Caki2 (cell line): Measurements from ENCODE around the gene YY1AP1. TPM values are rescaled to one million over a fixed set of nuclear protein-coding genes. Genes with fewer than 3 reads are reported as not detected.
"Not testable (repeated sequence)": the region's sequence is repeated elsewhere in the genome, so short reads cannot be mapped to it uniquely, and the experiment has no call there.

ENCODE experiments used
- DNase-seq: peaks from one replicate; pipeline ENCODE4 v3.0.0-alpha.2; 2015; ENCODE audit warnings: low read depth
- in situ Hi-C: cut with HindIII; loops from 2 replicates; pipeline ENCODE4 v1.10.0; 2016; ENCODE audit warnings: low sequenced_read_pairs, low pct_unique_long_range_greater_than_20kb, mixed read lengths
- total RNA-seq: library from RNA; depleted of rRNA; stranded (reverse); fragments of >200 nt; shearing (Covaris generic); gene quantifications from 2 replicates; pipeline ENCODE4 v1.2.3, GENCODE V29; 2014; ENCODE audit warnings: low replicate concordance

The YY1AP1 gene
- total RNA-seq, 1 experiment from 2014 or later = 22.3 TPM

DNA sequence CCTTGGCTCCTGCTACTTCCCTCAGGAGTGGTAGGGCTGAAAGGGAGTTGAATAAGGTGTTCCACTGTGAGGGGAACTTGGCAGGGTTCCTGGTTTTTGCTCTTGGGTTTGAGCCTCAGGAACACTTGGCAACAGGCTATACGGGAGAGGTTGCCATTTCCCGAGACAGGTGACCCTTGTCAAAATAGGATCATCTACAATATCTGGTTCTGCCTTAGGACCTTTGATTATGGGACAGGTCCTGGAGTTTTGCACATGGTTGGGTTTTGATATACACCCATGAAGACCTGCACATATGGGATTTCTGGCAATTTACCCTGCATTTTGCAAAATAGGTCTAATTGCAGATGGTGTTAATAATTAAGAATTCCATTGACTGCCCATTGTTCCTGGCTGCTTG lies 31.1 kb downstream of the YY1AP1 start:
- in situ Hi-C loops = no loop called here
- no peak for DNase-seq

DNA sequence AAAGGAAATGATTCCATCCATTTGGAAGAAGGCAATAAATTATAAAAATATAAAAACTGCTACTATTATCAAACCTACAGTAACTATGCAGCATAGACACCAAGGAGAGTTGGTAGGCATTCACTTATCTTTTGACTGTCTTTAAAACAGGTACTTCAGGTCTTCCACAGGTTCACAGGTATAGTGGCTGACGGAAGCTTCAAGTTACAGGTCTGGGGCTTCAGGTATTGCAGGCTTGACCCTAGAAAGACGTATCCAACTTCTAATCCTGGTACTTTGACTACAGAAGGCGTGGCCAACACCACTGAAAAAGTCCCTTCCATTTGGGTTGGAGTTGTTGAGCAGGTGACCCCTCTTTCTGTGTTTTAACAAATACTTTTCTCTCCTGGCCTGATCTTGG lies 35.6 kb downstream of the YY1AP1 start:
- no peak for DNase-seq
- in situ Hi-C loops = no loop called here

DNA sequence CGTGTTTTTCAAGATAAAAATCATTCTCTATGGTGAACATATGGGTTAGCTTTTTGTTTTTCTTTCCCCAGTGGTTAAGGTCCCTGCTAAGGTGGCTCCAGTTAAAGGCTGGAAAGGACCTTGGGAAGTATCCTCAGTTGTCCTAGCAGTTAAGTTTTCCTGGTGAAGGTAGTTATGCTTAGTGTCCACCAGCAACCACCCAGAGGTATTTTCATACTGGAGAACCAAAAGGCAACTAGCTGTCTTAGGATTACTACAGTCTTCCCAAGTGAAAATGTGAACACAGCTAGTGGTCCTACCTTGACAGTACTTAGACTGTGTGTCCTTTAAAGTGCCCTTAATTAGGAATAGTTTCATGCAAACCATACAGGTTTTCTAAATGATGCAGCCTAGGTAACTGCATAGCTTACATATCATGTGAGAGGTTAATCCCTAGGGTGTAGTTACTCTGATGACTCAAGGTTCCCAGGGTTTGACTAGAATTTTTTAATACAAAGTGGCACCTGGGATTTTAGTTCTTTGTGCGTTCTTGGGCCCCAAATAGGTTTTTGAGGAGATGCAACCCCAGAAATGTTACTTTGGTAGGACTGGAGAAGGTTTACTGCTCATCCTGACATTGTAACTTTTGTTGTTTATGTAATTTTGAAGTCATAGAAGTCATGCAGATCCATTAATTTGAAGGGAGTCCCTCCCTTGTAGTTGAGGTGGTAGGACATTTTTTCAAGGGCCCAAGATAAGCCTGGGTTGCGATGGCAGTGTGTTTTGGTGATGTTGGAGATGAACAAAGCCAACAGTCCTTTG lies 36.5 kb downstream of the YY1AP1 start:
- no peak for DNase-seq
- in situ Hi-C loops = no loop called here

DNA sequence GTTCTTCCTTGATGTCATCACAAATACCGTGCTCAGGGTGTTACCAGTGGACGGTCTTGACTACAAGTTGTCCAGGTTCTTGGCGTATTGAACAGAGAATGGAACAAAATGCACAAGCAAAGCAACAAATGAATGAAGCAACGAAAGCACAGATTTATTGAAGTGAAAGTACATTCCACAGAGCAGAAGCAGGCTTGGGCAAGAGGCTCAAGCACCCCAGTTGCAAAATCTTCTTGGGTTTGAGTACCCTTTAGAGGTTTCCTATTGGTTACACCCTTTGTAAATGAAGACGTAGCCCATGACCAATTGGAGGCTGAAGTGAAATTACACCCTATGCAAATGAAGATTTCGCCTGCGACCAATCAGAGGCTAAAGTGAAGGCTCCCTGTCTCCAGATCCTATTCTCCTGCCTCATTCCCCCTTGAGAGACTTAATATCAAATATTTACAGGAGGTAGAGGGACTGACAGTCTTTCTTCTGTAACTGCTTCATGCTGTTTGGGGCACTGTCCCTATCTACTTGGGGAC lies 38.3 kb downstream of the YY1AP1 start:
- no peak for DNase-seq
- in situ Hi-C loops = no loop called here

DNA sequence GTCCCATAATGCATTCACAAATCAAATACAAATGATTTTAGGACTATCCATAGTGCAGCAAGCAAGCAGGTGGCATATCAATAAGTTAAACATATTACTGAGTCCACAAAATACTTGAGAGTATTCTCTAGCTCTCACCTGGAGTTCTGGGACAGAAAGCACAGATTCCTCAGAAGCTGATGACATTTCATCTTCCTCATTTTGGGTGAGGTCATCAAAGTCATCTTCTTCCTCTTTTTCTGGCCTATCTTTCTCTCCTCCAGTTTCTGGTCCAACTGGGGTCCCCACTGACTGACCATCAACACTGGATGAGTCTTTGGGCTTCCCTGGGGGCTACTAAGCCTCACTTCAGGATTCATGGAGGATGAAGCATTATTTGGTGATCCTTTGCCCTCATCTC lies 38.9 kb downstream of the YY1AP1 start:
- in situ Hi-C loops = no loop called here
- no peak for DNase-seq

DNA sequence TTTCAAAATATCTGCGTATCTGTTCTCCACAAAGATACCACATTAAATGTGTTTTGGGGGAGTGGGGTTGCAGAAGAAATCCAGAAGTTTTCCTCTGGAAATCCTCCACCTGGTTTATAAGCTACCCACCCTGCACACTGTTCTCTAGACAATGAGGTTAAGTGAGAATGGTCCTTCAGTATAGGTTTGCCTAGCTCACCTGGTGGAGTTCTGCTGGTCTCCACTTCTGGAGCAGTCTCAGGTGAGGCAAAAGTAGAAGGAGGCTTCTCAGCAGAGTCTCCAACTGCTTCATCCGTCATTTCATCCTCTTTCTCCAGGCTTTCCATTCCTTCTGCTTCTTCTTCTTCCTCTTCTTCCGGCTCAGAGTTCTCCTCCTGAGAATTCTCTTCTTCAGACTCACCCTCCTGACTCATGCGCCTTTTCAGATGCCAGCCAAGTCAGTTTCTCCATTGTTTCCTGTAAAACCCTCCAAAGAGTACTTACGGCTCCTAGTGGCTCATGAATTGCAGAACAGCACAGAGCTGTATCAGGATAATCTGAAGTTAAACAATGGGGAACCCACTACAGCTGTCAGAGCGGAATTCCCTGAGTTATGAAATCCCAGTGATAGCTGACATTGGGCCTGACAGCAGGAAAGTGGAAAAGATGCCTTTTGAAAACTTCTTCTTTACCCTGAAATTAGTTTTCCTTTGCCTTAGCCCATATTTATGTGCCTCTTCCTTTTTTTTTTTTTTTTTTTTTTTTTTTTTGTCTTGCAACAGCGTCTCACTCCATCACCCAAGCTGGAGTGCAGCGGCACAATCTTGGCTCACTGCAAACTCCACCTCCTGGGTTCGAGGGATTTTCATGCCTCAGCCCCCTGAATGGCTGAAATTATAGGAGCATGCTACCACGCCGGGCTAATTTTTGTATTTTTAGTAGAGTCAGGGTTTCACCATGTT lies 40.1 kb downstream of the YY1AP1 start:
- DNase-seq = peak; percentile 82
- in situ Hi-C loops = no loop called here

DNA sequence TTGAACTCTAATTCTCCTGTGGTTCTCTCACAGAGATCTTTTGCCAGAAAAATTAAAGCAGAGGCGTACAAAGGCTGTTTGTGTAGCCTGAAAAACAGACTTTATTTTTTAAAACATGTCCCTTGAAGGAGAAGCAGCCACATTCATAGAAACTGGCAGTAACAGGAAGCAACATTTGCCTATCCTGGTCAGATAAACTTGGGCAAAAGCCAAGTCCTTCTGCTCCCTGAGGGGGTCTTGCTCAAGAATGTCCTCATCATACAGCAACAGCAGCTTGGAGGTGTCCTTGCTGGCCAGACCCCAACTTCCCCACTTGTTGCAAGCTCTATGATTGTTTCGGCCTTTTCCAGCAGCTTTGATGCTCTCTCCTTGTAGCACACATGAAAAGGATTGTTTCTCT lies 42.3 kb downstream of the YY1AP1 start:
- DNase-seq = no peak
- in situ Hi-C loops = no loop called here

DNA sequence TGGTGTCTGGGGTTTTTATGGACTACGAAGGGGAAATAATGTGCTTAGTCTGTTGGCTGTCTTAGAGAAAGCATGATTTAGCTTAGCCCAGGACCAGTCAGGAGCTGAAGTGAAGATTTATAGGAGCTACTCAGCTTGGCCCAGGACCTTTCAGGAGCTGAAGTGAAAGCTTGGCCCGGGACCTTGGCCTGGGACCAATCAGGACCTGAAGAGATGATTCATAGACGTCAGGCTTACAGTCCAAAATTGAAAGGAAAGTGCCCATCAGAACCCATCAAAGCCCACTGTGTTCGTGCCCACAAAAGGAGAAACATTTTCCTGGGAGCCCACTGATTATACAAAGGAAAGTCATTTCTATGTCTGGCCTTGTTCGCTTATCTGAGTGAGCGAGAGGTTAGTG lies 42.9 kb downstream of the YY1AP1 start:
- DNase-seq = no peak
- in situ Hi-C loops = no loop called here

DNA sequence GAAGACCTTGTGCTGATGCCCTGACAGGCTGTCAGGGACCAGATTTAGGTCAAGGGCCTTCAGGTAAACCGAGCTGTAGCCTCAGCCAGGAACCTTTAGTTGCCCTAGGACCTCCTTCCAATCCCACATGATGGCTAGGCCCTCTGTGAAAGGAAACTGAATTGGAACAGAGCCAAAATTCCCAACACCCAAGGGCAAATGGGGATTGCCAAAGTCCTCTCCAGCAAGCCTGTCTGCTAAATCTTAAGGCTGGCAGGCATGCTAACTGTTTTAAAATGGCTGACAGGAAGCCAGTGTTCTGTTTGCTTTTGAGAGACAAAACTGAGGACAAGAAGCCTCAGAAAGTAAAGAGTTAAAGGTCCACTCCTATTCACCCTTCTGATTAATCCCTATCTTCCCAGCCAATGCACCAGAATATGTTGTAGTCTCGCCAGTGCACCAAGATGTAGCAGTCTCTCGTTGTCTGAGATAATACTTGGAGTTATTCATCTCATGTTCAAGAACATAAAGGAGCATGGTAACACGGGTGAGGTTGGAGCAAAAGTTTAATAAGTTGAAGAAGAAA lies 43.5 kb downstream of the YY1AP1 start:
- in situ Hi-C loops = no loop called here
- no peak for DNase-seq

DNA sequence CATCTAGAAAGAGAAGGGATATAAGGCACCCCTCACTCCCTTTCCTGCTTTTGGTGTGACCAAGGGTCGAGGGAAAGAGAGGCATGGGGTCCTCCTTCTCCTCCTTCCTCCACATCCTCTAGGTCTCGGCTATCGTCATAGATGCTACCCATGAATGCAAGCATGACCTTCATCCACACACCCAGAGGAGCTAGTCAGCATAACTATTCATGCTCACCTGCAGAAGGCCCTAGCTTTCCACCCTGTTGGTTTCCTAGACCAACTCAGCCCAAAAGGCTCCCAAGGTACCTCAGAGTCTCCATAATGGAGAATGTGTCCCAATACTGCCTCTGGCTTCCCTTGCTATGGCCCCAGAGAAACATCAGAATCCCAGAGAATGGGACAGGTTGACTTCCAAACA lies 45.3 kb downstream of the YY1AP1 start:
- in situ Hi-C loops = no loop called here
- DNase-seq = no peak

DNA sequence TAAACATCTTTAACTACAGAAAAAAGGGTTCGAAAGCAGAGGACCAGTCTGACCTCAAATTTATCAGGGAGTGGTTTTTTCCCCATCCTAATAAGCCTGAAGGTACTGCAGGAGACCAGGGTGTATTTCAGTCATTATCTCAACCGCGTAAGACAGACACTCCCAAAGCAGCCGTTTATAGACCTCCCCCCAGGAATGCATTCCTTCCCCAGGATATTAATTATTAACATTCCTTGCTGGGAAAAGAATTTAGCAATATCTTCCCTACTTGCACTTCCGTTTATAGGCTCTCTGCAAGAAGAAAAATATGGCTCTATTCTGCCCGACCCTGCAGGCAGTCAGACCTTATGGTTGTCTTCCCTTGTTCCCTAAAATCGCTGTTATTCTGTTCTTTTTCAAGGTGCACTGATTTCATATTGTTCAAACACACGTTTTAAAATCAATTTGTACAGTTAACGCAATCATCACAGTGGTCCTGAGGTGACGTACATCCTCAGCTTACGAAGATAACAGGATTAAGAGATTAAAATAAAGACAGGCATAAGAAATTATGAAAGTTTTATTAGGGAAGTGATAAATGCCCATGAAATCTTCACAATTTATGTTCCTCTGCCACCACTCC lies 45.9 kb downstream of the YY1AP1 start:
- DNase-seq = peak; percentile 56

DNA sequence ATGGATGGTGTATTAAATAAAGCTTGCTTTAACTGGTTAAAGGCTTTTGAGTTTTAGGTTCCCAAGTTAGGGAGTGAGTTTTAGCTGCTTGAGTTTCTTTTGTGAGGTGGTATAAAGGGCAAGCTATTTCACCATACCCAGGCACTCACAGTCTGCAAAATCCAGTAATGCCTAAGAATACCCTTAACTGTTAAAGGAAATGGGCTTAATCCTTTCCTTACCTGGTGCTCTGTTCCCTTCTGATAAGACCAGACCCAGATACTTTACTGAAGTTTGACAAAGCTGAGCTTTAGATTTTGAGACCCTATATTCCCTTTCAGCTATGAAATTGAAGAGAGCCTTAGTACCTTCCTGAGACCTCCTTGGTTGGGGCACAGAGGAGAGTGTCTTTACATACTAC lies 48.2 kb downstream of the YY1AP1 start:
- in situ Hi-C loops = no loop called here
- DNase-seq = no peak

More for the DNA sequence above, 45.9 kb downstream of the YY1AP1 start:
- in situ Hi-C loops = not testable (repeated sequence)

DNA sequence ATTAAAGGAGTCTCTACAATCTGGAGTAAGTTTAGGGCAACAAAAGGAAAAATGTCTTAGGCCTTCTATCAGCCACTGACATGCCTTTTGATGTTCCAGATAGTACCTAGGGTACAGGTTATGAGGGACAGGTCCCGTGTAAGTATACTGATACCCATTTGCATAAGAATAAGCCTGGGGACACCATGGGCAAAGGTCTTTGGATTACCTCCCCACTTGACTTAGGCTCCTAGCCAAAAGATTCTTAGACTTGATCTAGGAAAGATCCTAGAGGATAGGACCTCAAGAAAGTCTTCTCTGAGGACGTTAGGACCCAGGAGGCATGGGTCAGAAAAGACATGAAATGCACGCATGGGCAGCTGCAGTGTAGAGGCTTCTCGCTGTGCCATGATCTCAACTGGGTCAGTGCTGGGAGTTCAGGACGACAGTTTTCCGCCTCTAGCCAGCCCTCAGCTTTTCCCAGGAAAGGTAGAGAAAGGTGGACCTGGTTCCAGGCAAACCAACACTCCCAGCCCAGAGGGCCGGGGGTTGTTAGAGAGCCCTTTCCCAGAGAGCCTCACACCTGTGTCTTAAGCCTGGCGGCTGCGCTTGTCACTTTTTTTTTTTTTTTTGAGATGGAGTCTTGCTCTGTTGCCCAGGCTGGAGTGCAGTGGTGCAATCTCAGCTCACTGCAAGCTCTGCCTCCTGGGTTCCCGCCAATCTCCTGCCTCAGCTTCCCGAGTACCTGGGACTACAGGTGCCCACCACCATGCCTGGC lies 52.0 kb downstream of the YY1AP1 start:
- no peak for DNase-seq
- in situ Hi-C loops = no loop called here

DNA sequence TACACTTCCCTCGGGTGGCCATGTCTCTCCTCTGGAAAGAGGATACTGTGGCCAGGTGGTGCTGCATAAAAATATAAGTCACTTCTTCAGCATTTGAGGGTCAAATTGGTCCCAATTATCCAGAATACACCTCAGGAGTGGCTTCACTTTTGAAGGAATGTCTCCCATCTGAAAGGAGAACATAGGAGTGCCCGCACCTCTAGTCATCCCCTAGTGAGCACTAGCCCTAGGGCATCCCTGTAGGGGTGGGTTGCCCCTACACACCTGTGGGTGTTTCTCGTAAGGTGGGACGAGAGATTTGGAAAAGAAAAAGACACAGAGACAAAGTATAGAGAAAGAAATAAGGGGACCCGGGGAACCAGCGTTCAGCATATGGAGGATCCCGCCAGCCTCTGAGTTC lies 62.1 kb downstream of the YY1AP1 start:
- in situ Hi-C loops, DNase-seq: not testable (repeated sequence)

DNA sequence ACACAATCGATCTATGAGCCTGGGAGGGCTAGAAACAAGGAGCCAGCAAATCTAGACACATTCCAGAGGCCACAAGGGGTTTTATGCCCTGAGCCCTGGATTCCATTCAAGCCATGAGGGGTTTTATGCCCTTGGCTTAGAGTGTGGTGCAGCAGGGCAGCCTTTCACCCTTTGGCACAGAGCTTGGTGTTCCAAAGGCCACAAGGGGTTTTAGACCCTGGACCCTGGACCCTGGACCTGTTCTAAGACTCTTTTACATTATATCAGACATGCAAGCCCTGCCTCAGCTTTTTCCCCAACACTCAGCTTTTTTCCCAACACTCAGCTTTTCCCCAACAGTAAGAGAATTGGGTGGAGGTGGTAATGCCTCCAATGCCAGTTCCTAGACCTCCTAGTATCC lies 65.2 kb downstream of the YY1AP1 start:
- in situ Hi-C loops = no loop called here
- DNase-seq = no peak

DNA sequence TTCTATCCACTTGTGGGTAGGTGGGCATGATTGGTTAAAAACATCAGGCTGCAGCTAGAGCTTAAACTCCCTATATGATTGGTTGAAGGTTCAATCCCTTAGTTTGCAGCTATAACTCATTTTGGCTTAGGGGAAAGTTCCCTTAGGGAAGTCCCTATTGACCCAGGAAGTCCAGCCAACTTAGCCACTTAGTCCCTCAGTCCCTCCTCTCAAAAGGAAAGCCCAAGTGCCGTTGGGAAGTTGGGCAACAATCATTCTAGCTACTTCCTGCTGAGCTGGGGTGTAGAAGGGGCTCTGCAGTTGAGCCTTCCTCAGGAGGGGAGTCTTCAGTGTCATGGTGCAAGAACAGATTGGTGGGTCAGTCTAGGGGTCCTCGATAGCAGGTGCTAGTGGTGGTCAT lies 66.4 kb downstream of the YY1AP1 start:
- DNase-seq = no peak
- in situ Hi-C loops = no loop called here

DNA sequence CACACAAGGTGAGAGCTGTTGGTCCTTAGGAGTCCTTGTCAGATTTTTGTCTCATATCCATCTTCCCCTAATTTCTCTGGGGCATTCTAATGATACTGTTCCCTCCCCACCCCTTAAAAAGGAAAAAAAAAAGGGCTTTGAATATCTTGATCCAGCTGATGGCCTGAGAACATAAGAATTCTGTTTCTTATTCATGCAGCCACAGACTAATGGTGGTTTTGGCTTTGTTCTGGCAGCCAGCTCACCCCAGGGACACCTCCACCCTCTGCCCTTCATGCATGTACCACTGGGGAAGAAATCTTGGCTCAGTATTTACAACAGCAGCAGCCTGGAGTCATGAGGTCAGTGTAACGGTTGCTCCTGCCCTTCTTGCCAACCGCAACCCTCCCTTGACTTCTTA lies 75.3 kb downstream of the YY1AP1 start:
- DNase-seq, in situ Hi-C loops: not testable (repeated sequence)

DNA sequence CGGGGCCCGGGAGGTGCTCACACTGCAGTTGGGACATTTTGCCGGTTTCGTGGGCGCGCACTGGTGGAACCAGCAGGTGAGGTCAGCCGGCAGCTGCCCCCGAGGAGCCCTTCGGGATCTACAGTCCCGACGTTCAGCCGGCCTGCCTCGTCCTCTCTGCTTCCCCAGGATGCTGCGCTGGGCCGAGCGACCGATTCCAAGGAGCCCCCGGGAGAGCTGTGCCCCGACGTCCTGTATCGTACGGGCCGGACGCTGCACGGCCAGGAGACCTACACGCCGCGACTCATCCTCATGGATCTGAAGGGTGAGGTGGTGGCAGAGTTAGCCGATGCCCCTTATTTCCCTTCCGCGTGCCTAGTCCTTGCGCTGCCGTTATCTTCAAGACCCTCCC lies 78.3 kb downstream of the YY1AP1 start:
- in situ Hi-C loops, DNase-seq: not testable (repeated sequence)
